HEK293 (cell line): Measurements from ENCODE around the gene PDCD4.
A peak's percentile ranks its signal among the peaks of the same experiment; 100 is the strongest.

Experiments used
- KLF8 ChIP-seq: fragments of 450-650 bp; formaldehyde crosslinking; IDR thresholded peaks from 2 replicates; pipeline ENCODE4 v1.5.1; 2016; ENCODE audit warnings: missing biosample characterization, missing genetic modification characterization
- SCRT1 ChIP-seq: fragments of 450-650 bp; formaldehyde crosslinking; IDR thresholded peaks from 2 replicates; pipeline ENCODE4 v1.5.1; 2016; ENCODE audit warnings: missing biosample characterization, missing genetic modification characterization, borderline replicate concordance
- SCRT2 ChIP-seq: fragments of 450-650 bp; formaldehyde crosslinking; IDR thresholded peaks from 2 replicates; pipeline ENCODE4 v1.5.1; 2016; ENCODE audit warnings: missing biosample characterization, missing genetic modification characterization
- SETDB1 ChIP-seq: IDR thresholded peaks from one replicate; pipeline ENCODE4 v1.6.1; 2017; ENCODE audit warnings: mild to moderate bottlenecking, low read length, moderate library complexity, mixed read lengths; ENCODE audit not compliant: insufficient read length
- TRIM28 ChIP-seq: IDR thresholded peaks from 2 replicates; pipeline ENCODE4 v1.6.1; 2011; ENCODE audit warnings: low read length, control low read depth, borderline replicate concordance
- YY1 ChIP-seq: fragments of 450-650 bp; formaldehyde crosslinking; IDR thresholded peaks from 2 replicates; pipeline ENCODE4 v1.5.1; 2018; ENCODE audit warnings: missing biosample characterization, missing genetic modification characterization
- ZFP3 ChIP-seq: fragments of 450-650 bp; formaldehyde crosslinking; IDR thresholded peaks from 2 replicates; pipeline ENCODE4 v1.5.1; 2016; ENCODE audit warnings: low read depth, missing biosample characterization, missing genetic modification characterization
- ZNF138 ChIP-seq: fragments of 450-650 bp; formaldehyde crosslinking; IDR thresholded peaks from 2 replicates; pipeline ENCODE4 v1.5.1; 2016; ENCODE audit warnings: missing biosample characterization, missing genetic modification characterization, borderline replicate concordance
- ZNF16 ChIP-seq: fragments of 450-650 bp; formaldehyde crosslinking; IDR thresholded peaks from 2 replicates; pipeline ENCODE4 v1.5.1; 2016; ENCODE audit warnings: low read depth, missing biosample characterization, missing genetic modification characterization
- ZNF169 ChIP-seq: fragments of 450-650 bp; formaldehyde crosslinking; IDR thresholded peaks from 2 replicates; pipeline ENCODE4 v1.5.1; 2016; ENCODE audit warnings: missing biosample characterization, missing genetic modification characterization
- ZNF175 ChIP-seq: fragments of 450-650 bp; formaldehyde crosslinking; IDR thresholded peaks from 2 replicates; pipeline ENCODE4 v1.5.1; 2016; ENCODE audit warnings: missing biosample characterization, missing genetic modification characterization
- ZNF2 ChIP-seq: fragments of 450-650 bp; formaldehyde crosslinking; IDR thresholded peaks from 2 replicates; pipeline ENCODE4 v1.5.1; 2016; ENCODE audit warnings: missing biosample characterization, missing genetic modification characterization
- ZNF214 ChIP-seq: fragments of 450-650 bp; formaldehyde crosslinking; IDR thresholded peaks from 2 replicates; pipeline ENCODE4 v1.5.1; 2017; ENCODE audit warnings: missing biosample characterization, mild to moderate bottlenecking, missing genetic modification characterization, borderline replicate concordance
- ZNF266 ChIP-seq: fragments of 450-650 bp; formaldehyde crosslinking; IDR thresholded peaks from 2 replicates; pipeline ENCODE4 v1.5.1; 2016; ENCODE audit warnings: missing biosample characterization, missing genetic modification characterization, low read depth
- ZNF274 ChIP-seq, 2 experiments: fragments of 200-500 bp in 1 of 2; fragments of 450-650 bp in 1 of 2; sonication (Bioruptor generic) in 1 of 2; formaldehyde crosslinking in 1 of 2; IDR thresholded peaks; 2 replicates each; pipeline versions ENCODE4 v1.5.1 to v1.6.1; 2014 to 2016; ENCODE audit warnings: borderline replicate concordance in 1 of 2, inconsistent platforms in 1 of 2, low read length in 1 of 2, missing biosample characterization in 1 of 2, missing genetic modification characterization in 1 of 2
- ZNF324 ChIP-seq: fragments of 450-650 bp; formaldehyde crosslinking; IDR thresholded peaks from 2 replicates; pipeline ENCODE4 v1.5.1; 2016; ENCODE audit warnings: missing biosample characterization, missing genetic modification characterization
- ZNF341 ChIP-seq: fragments of 450-650 bp; formaldehyde crosslinking; IDR thresholded peaks from 2 replicates; pipeline ENCODE4; 2016; ENCODE audit warnings: low read depth, missing biosample characterization, missing genetic modification characterization
- ZNF354C ChIP-seq: fragments of 450-650 bp; formaldehyde crosslinking; IDR thresholded peaks from 2 replicates; pipeline ENCODE4 v1.5.1; 2016; ENCODE audit warnings: missing biosample characterization, missing genetic modification characterization, low read depth, borderline replicate concordance
- ZNF37A ChIP-seq: fragments of 450-650 bp; IDR thresholded peaks from 2 replicates; pipeline ENCODE4 v1.5.1; 2018; ENCODE audit warnings: missing biosample characterization, missing genetic modification characterization
- ZNF510 ChIP-seq: fragments of 450-650 bp; formaldehyde crosslinking; IDR thresholded peaks from 2 replicates; pipeline ENCODE4 v1.5.1; 2018; ENCODE audit warnings: mild to moderate bottlenecking, missing genetic modification characterization, missing biosample characterization; ENCODE audit not compliant: insufficient replicate concordance
- ZNF548 ChIP-seq: fragments of 450-650 bp; formaldehyde crosslinking; IDR thresholded peaks from 2 replicates; pipeline ENCODE4 v1.5.1; 2016; ENCODE audit warnings: missing biosample characterization, missing genetic modification characterization
- ZNF558 ChIP-seq: fragments of 450-650 bp; formaldehyde crosslinking; IDR thresholded peaks from 2 replicates; pipeline ENCODE4 v1.5.1; 2016; ENCODE audit warnings: missing biosample characterization, missing genetic modification characterization
- ZNF707 ChIP-seq: fragments of 450-650 bp; formaldehyde crosslinking; IDR thresholded peaks from 2 replicates; pipeline ENCODE4 v1.5.1; 2016; ENCODE audit warnings: missing biosample characterization, missing genetic modification characterization
- ZSCAN23 ChIP-seq: fragments of 450-650 bp; formaldehyde crosslinking; IDR thresholded peaks from 2 replicates; pipeline ENCODE4 v1.5.1; 2016; ENCODE audit warnings: missing biosample characterization, missing genetic modification characterization
- TF ChIP-seq, protein P1 (sequence below): fragments of 450-650 bp; formaldehyde crosslinking; IDR thresholded peaks from 2 replicates; pipeline ENCODE4 v1.5.1; 2016; ENCODE audit warnings: missing biosample characterization, missing genetic modification characterization, low read depth
- TF ChIP-seq, protein P2 (sequence below): fragments of 450-650 bp; formaldehyde crosslinking; IDR thresholded peaks from 2 replicates; pipeline ENCODE4 v1.5.1; 2016; ENCODE audit warnings: missing biosample characterization, missing genetic modification characterization
- TF ChIP-seq, protein P3 (sequence below): fragments of 450-650 bp; formaldehyde crosslinking; IDR thresholded peaks from 2 replicates; pipeline ENCODE4 v1.5.1; 2016; ENCODE audit warnings: missing biosample characterization, missing genetic modification characterization
- TF ChIP-seq, protein P4 (sequence below): IDR thresholded peaks from 2 replicates; pipeline ENCODE4 v1.6.1; 2011; ENCODE audit warnings: mild to moderate bottlenecking, low read depth, low read length, borderline replicate concordance
- TF ChIP-seq, protein P5 (sequence below): fragments of 450-650 bp; formaldehyde crosslinking; IDR thresholded peaks from 2 replicates; pipeline ENCODE4 v1.5.1; 2017; ENCODE audit warnings: missing biosample characterization, missing genetic modification characterization
- TF ChIP-seq, protein P6 (sequence below): fragments of 450-650 bp; formaldehyde crosslinking; IDR thresholded peaks from 2 replicates; pipeline ENCODE4 v1.5.1; 2016; ENCODE audit warnings: missing biosample characterization, missing genetic modification characterization

PDCD4 gene

DNA sequence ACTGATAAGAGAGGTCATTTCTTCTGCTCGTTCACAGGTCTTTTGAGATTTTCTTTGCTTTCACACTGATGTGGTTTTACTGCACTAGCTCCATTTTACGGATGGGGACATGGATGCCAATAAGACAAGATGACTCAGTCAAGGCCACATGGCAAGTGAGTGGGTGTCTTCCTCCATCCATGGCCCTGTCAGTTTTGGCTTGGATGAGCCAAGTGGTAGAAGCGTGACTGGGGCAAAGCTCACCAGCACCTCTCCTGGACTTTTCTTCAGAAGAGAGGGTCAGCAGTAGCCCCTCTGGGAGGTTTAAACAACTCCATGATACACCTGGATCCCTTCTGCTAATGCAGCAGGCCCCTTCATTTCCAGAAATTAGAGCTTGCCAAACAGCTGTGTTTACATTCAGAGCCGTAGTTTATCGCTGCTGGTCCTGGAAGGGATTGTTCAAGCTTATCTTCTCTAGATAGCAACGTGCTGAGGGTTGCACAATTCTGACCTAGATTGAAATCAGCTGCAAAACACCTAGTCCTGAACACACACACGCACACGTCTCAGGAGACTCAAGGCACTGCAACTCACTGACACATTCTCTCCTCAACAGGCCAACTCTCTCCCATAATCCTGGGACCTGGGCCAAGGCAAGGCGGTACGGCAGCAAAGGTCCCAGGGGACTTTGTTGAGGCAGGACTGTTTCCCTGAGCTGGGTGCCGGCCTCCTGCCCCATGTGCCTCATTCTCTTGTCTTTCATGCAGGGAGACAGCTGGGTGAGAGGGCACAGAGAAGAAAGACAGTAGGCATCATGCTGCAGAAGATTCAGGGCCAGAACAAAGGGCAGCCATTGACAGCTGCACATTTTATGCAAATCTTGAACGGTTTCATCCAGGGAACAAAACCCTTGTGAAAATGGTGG, 14.2 kb upstream of the PDCD4 start (continued):
- TF ChIP-seq ZNF510 (tag by site-specific recombination) (no peak), ZNF324 (no peak; the same call in 1 of the 2 replicates), KLF8 (tag by site-specific recombination) (no peak), ZSCAN23 (no peak), ZNF548 (tag by site-specific recombination) (no peak), SCRT1 (tag by site-specific recombination) (no peak; the same call in 1 of the 2 replicates), ZNF37A (tag by site-specific recombination) (no peak), ZNF2 (tag by site-specific recombination) (no peak), ZNF341 (tag by site-specific recombination) (no peak), ZFP3 (no peak), TRIM28 (peak; percentile 90), ZNF16 (tag by site-specific recombination) (no peak), SETDB1 (no peak), ZNF558 (no peak), ZNF266 (no peak), ZNF214 (tag by site-specific recombination) (no peak), ZNF138 (tag by site-specific recombination) (no peak), ZNF274 (IDR thresholded peaks at IDR 0.05; ENCODE audit: low read length) (no peak), ZNF274 (tag by site-specific recombination; IDR thresholded peaks at IDR 0.05; ENCODE audit: borderline replicate concordance) (no peak), SCRT2 (tag by site-specific recombination) (peak; percentile 51; the same call in 1 of the 2 replicates), ZNF707 (tag by site-specific recombination) (no peak), YY1 (no peak), ZNF175 (no peak), ZNF169 (tag by site-specific recombination) (no peak), ZNF354C (no peak)
- TF ChIP-seq, protein P1, sequence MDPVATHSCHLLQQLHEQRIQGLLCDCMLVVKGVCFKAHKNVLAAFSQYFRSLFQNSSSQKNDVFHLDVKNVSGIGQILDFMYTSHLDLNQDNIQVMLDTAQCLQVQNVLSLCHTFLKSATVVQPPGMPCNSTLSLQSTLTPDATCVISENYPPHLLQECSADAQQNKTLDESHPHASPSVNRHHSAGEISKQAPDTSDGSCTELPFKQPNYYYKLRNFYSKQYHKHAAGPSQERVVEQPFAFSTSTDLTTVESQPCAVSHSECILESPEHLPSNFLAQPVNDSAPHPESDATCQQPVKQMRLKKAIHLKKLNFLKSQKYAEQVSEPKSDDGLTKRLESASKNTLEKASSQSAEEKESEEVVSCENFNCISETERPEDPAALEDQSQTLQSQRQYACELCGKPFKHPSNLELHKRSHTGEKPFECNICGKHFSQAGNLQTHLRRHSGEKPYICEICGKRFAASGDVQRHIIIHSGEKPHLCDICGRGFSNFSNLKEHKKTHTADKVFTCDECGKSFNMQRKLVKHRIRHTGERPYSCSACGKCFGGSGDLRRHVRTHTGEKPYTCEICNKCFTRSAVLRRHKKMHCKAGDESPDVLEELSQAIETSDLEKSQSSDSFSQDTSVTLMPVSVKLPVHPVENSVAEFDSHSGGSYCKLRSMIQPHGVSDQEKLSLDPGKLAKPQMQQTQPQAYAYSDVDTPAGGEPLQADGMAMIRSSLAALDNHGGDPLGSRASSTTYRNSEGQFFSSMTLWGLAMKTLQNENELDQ = no peak
- TF ChIP-seq, protein P2, sequence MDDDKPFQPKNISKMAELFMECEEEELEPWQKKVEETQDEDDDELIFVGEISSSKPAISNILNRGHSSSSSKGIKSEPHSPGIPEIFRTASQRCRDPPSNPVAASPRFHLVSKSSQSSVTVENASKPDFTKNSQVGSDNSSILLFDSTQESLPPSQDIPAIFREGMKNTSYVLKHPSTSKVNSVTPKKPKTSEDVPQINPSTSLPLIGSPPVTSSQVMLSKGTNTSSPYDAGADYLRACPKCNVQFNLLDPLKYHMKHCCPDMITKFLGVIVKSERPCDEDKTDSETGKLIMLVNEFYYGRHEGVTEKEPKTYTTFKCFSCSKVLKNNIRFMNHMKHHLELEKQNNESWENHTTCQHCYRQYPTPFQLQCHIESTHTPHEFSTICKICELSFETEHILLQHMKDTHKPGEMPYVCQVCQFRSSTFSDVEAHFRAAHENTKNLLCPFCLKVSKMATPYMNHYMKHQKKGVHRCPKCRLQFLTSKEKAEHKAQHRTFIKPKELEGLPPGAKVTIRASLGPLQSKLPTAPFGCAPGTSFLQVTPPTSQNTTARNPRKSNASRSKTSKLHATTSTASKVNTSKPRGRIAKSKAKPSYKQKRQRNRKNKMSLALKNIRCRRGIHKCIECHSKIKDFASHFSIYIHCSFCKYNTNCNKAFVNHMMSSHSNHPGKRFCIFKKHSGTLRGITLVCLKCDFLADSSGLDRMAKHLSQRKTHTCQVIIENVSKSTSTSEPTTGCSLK (tag by site-specific recombination) = no peak
- TF ChIP-seq, protein P3, sequence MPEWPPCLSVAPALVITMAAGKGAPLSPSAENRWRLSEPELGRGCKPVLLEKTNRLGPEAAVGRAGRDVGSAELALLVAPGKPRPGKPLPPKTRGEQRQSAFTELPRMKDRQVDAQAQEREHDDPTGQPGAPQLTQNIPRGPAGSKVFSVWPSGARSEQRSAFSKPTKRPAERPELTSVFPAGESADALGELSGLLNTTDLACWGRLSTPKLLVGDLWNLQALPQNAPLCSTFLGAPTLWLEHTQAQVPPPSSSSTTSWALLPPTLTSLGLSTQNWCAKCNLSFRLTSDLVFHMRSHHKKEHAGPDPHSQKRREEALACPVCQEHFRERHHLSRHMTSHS = no peak
- TF ChIP-seq, protein P4, sequence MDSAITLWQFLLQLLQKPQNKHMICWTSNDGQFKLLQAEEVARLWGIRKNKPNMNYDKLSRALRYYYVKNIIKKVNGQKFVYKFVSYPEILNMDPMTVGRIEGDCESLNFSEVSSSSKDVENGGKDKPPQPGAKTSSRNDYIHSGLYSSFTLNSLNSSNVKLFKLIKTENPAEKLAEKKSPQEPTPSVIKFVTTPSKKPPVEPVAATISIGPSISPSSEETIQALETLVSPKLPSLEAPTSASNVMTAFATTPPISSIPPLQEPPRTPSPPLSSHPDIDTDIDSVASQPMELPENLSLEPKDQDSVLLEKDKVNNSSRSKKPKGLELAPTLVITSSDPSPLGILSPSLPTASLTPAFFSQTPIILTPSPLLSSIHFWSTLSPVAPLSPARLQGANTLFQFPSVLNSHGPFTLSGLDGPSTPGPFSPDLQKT = no peak
- TF ChIP-seq, protein P5, sequence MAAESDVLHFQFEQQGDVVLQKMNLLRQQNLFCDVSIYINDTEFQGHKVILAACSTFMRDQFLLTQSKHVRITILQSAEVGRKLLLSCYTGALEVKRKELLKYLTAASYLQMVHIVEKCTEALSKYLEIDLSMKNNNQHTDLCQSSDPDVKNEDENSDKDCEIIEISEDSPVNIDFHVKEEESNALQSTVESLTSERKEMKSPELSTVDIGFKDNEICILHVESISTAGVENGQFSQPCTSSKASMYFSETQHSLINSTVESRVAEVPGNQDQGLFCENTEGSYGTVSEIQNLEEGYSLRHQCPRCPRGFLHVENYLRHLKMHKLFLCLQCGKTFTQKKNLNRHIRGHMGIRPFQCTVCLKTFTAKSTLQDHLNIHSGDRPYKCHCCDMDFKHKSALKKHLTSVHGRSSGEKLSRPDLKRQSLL (tag by site-specific recombination) = no peak
- TF ChIP-seq, protein P6, sequence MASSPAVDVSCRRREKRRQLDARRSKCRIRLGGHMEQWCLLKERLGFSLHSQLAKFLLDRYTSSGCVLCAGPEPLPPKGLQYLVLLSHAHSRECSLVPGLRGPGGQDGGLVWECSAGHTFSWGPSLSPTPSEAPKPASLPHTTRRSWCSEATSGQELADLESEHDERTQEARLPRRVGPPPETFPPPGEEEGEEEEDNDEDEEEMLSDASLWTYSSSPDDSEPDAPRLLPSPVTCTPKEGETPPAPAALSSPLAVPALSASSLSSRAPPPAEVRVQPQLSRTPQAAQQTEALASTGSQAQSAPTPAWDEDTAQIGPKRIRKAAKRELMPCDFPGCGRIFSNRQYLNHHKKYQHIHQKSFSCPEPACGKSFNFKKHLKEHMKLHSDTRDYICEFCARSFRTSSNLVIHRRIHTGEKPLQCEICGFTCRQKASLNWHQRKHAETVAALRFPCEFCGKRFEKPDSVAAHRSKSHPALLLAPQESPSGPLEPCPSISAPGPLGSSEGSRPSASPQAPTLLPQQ = peak; percentile 75
